HG02852 (cell line): Measurements from ENCODE around the gene VCP.

Experiments
- ATAC-seq: cut with Tn5 transposase; IDR thresholded peaks from one replicate; pipeline ENCODE4 v1.9.1; 2021; ENCODE audit warnings: mild to moderate bottlenecking, moderate library complexity; ENCODE audit not compliant: unreplicated experiment

The VCP gene

GRCh38 chr9:35072461-35073278, at the start of gene VCP:
Gene VCP, minus strand, starts transcription at chr9:35072625. Its CDS starts 272 bp downstream, at chr9:35072353.
- peak; percentile 86 for ATAC-seq

GRCh38 chr9:35116898-35117551, 44.6 kb upstream of the VCP start:
- ATAC-seq = peak; percentile 49

- peak; percentile 1 for ATAC-seq
Observed at GRCh38 chr9:35116539-35116897, 44.1 kb upstream of the VCP start.

GRCh38 chr9:35115680-35116538, 43.5 kb upstream of the VCP start, which contains the start of gene ATOSB:
Gene ATOSB, minus strand, starts transcription at chr9:35115862. Its CDS starts 7,588 bp downstream, at chr9:35108274.
- peak; percentile 63 for ATAC-seq

- no peak for ATAC-seq
Observed at GRCh38 chr9:35114840-35115628, 42.6 kb upstream of the VCP start.

GRCh38 chr9:35114113-35114839, 41.9 kb upstream of the VCP start:
- ATAC-seq = no peak

GRCh38 chr9:35112257-35113020, 40.0 kb upstream of the VCP start:
- ATAC-seq = no peak

GRCh38 chr9:35111001-35111933, 38.8 kb upstream of the VCP start:
- ATAC-seq = peak; percentile 76

- no peak for ATAC-seq
Observed at GRCh38 chr9:35110327-35110761, 37.9 kb upstream of the VCP start.

GRCh38 chr9:35108946-35109575, 36.6 kb upstream of the VCP start:
- no peak for ATAC-seq

GRCh38 chr9:35108461-35108860, 36.0 kb upstream of the VCP start:
- ATAC-seq = no peak

- ATAC-seq = no peak
Observed at GRCh38 chr9:35107297-35108290, 35.2 kb upstream of the VCP start.

GRCh38 chr9:35106343-35106730, 33.9 kb upstream of the VCP start:
- no peak for ATAC-seq

GRCh38 chr9:35105571-35106342, 33.3 kb upstream of the VCP start:
- no peak for ATAC-seq

- no peak for ATAC-seq
Observed at GRCh38 chr9:35105126-35105525, 32.7 kb upstream of the VCP start.

GRCh38 chr9:35104586-35104985, 32.2 kb upstream of the VCP start:
- no peak for ATAC-seq
